NCI-H187 (cell line): ENCODE results near the gene USP6NL.

Source experiments
- DNase-seq, 2 experiments: peaks; one replicate each; lab custom pipeline; 2025; lab: John Stamatoyannopoulos, UW

The USP6NL gene

GRCh38 chr10:11593612-11594011, 17.8 kb downstream of the USP6NL start:
- DNase-seq: no peak

GRCh38 chr10:11589738-11590137, 21.7 kb downstream of the USP6NL start:
- DNase-seq: no peak

DNA sequence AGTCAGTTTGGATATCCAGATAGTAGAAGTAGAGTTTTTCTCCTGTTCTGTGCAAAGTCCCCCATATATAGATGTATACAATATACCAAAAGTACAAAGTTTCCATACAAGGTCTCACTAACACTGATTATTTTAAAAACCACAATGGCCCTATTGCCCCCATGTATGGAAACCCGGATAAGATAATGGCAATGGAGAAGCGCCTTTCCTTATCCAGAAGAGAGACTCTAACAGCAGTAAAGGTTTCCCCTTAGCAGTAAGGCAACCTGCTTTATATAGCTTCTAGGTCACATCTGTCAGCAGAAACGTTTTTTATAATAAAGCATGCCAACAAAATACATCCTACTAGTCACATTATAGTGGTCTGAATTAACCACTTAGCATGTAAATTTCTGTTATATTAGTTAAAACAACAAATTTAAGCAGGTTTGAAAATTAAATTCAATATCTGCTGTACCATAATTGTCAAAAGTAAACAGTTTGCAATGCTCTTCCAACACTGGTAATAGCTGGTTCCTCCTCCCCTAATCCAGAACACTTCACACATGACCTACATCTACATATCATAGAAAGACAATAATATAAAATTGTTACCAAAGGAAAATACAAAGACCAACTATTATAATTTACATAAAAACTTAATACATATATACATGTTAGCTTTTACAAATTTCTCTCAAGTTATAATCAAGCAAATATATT, 22.4 kb downstream of the USP6NL start:
- DNase-seq: no peak

GRCh38 chr10:11587722-11588259, 23.7 kb downstream of the USP6NL start:
- no peak for DNase-seq

GRCh38 chr10:11586170-11586569, 25.3 kb downstream of the USP6NL start:
- DNase-seq: no peak

DNA sequence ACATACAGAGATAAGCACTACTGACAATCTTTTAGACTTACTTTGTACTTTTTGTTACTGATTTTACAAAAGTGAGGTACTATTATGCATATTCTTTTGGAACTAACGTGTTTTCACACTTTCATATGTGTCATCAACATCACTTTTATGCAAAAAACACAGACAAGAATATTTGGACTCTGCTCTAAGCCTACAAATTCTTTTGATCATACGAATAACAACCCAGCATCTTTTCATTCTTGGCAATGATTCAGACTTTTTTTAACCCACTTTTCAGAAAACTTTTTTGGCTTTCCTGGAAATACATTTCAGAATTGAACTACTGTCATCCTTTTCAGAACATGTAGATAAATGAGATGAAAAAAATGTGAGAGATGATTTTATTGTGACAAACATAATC, 30.2 kb downstream of the USP6NL start:
- DNase-seq: no peak

- DNase-seq: no peak
Observed at GRCh38 chr10:11579885-11580284, 31.6 kb downstream of the USP6NL start.

DNA sequence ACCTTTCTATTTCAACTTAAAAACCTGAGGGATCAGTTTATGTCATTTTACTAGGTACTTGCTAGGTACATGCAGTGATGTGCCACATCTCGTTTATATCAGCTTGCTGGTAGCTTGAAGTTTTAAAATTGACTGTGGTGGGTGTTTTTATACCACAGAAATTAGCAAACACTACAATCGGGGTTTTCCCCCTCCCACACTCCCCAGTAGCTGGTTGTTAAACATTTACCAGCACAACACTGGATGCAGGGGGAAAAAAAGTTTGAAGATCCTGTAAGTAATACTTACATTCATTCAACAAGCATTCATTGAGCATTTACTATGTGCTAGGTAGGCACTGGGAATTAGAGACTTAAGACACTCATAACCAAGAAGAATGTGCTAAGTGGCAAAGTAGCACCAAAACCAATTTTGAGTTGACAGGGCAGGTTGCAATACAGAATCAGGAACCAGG, 32.6 kb downstream of the USP6NL start:
- no peak for DNase-seq

DNA sequence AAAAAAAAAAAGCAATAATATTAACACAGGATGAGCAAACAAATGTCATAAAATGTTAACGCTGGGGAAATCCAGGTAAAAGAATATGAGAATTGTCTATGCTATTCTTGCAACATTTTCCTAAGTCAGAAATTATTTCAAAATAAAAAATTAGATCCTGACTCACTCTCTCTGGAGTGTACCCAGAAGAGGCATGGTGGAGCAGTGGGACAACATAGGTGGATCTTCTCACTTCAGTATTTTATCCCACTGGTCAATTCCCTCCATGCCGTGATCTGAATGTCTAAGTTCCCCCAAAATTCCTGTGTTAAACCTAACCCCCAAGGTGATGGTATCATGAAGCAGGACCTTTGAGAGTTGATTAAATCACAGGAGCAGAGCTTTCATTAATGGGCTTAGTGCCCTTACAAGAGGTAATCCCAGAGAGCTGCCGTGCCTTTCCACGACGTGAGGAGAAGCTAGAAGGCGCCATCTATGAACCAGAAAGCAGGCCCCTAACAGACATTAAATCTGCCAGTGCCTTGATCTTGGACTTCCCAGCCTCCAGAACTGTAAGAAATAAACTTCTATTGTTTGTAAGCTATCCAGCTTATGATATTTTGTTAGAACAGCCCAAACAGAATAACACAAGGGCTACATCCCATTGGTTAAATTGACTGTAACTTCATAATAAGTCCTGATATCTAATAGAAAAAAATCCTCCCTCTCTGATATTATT, 35.2 kb downstream of the USP6NL start:
- DNase-seq: no peak

DNA sequence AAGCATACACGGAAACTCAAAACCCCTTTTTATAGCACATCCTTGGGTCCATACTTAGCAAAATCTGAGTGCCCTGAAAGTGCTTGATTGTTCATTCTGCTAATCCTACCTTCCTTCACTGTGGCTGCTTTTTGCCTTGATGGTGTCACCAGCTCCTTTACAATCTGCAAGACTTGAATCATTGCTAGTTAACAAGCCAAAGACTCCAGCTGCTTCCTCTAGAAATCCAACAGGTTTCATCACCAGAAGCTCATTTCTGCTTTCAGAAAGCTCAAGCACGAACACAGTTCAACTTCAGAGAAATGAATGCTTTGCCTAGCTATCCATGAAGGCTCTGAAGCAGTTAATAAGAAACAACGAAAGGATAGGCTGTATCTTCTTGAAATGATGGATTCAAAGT, 38.0 kb downstream of the USP6NL start:
- DNase-seq: no peak

- no peak for DNase-seq
Observed at GRCh38 chr10:11570751-11571150, 40.7 kb downstream of the USP6NL start.

- DNase-seq: no peak
Observed at GRCh38 chr10:11569471-11569870, 42.0 kb downstream of the USP6NL start.

DNA sequence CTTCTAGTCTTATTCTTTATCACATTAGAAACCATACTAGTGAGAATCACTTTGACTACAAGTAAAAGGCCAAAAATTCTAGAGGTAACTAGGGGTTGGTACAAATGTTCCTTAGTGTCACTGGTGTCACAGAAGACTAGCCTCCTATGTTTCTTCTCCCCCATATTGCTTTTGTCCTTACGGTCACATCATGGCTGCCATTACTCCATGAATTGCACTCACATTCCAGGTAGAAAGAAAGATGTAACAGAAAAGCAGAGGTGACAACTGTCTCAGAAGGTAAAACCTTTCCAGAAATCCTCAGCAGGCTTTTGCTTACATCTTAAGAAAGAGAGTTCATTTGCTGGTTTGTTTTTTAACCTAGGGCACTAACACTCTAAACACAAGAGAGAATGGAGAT, 42.9 kb downstream of the USP6NL start:
- no peak for DNase-seq

DNA sequence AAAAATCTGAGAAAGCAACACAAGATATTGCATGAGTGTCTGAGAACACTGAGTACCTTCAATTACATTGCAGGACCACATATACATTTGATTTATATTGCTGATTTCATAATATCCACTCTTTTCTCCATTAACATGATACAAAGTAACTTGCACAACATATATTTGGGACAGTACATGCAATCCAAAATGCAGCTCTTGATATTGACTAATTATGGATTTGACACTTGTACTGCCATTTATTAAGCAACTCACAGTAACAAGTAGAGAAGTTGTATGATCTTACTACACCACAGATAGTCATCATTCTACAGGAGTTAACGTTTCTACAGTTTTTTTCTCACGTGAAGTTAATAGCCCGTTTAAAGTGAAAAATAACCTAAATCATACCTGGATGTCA, 46.7 kb downstream of the USP6NL start:
- no peak for DNase-seq

DNA sequence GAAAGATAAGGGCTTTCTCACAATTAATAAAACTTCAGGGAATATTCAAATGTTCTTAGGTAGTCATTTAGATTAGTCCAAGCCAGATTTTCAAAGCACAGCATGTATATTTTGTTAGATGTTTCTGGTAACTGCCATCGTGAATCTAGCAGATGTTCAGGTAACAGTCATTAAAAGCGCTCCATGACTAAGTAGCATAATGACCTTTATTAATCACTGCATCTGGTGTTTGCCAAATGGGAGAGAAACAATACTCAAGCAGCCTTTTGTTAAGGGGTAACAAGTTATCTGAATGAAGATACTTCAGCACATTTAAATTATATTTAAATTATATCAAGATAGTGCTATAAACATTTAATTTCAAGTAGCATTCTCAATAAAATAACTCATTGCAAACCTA, 47.5 kb downstream of the USP6NL start:
- DNase-seq: no peak

GRCh38 chr10:11562888-11563287, 48.6 kb downstream of the USP6NL start:
- no peak for DNase-seq

- no peak for DNase-seq
Observed at GRCh38 chr10:11560076-11560709, 51.3 kb downstream of the USP6NL start.

- no peak for DNase-seq
Observed at GRCh38 chr10:11557967-11558366, 53.5 kb downstream of the USP6NL start.

DNA sequence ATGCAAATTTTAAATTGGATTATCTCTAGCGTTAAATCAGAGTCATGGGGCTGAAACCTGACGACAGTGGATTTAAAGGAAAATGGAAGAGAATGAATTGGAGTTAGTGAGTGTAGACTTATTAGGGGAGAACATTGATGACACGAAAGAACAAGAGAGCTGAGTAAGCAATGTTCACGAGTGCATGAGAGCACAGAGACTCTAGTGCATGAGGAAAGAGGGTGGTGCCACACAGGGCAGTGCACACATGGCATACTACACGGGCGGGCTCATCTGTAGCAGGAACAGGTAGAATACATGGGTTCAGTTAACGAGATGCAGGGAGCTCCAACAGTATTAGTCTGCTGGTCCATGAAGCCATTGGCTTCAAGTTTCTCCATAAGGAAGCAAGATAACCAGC, 53.9 kb downstream of the USP6NL start:
- no peak for DNase-seq

- DNase-seq: no peak
Observed at GRCh38 chr10:11555556-11555955, 55.9 kb downstream of the USP6NL start.

GRCh38 chr10:11553773-11554381, 57.6 kb downstream of the USP6NL start:
- DNase-seq: no peak

- DNase-seq: no peak
Observed at GRCh38 chr10:11551916-11552602, 59.4 kb downstream of the USP6NL start.
